EL (cell line): ENCODE measurements around the gene TFF3.

Experiments
- DNase-seq: peaks from one replicate; pipeline ENCODE4 v3.0.0-alpha.2; 2016

The TFF3 gene

DNA sequence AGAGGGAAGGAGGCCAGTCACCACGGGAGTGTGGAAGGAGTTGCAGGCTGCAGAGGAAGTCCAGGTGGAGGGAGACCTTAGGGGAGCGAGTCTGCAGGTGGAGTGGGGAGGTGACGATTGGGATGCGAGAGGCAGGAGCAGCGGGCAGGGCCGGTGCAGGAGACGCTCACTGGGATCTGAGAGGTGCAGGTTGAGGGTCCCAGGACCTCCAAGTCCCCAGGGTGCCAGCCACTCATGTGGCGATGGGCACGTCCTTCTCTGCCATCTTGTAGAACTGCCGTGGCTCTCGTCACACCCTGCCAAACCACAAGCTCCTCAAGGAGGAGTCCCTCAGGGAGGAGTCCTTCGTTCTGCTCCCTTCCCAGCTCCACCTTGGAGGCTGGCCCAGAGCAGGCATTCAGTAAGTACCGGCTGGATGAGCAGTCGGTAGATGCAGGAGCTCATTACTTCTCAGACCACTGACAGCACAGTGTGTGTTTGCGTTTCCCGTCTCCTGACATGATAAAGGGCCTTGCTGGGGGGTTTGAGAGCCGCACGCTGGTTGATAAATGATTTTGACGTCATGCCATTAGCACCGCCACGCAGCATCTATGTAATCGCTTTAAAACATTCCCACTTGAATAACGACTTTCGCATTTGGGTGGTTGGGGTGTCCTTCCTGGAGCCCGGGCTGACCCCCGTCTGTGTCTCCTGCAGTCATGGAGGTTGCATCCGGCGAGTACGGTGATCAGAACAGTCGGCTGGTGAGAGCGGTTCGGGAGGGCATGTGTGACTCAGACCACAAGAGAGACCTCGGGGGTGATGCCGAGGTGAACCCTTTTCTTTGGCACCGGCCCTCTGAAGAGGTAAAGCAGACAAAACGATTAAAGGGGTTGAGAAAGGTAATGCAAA lies 27.8 kb downstream of the TFF3 start:
- DNase-seq: no peak

DNA sequence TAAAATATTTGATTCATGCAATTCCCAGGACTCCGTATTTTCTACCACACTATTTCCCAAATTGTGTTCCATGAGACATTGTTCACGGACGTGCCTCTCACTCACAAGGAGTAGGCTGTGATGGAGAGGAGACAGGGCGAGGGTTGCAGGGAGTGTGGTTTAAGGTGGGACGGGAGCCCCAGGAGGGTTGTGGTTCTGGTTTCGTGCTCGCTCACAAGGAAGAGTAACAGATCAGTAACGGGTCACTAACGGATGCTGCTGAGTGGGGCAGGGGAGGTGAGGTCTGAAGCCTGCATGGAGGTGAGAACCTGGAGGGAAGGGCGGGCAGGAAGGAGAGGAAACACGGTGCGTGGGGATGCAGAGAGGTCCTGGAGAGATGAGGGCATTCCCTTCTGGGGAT lies 28.8 kb downstream of the TFF3 start:
- no peak for DNase-seq

DNA sequence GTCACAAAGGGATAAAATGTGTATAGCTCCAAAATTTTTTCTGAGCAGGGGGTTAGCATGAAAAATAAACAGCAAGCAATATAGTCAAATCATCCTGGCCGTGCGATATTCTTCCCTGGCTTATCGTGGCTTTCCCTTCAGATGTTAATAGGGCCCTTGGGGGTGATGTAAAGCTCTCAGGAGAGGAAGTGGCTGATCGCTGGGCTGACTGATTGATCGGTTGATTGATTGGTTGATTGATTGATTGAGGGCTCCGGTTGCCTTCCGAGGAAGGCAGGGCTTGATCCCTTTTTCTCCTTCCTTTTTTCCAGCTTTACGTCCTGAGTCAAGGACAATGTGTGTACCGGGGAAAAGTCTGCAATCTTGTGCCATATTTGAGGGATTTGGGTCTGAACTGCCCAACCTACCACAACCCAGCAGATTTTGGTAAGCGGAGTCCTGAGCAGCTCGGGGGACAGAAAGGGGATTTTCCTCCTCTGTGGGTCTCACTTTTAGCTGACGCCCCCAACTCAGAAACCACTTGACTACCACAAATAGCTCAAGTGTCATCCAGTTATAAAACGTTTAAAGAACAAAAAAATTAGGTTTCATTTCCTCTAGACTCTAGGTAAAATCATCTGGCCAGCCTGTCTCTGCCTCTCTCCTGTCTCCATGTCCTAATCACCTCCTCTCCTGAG lies 29.5 kb downstream of the TFF3 start:
- no peak for DNase-seq

DNA sequence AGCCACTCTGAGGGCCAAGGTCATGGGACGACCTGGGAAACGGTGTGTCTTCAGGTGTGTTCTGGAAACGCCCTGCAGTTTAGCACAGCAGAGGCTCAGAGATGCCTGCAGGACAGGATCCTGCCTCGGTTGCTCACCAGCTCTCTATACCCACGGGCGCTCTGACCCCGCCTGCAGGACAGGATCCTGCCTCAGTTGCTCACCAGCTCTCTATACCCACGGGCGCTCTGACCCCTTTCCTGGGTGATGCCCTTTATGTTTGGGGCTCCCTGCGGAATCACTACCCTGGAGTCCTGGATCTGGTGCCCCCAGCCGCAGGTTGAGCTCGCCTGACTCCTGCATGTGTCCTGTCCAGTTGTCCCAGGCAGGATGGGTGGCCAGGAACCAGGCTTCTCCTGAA lies 32.5 kb downstream of the TFF3 start:
- DNase-seq: no peak

DNA sequence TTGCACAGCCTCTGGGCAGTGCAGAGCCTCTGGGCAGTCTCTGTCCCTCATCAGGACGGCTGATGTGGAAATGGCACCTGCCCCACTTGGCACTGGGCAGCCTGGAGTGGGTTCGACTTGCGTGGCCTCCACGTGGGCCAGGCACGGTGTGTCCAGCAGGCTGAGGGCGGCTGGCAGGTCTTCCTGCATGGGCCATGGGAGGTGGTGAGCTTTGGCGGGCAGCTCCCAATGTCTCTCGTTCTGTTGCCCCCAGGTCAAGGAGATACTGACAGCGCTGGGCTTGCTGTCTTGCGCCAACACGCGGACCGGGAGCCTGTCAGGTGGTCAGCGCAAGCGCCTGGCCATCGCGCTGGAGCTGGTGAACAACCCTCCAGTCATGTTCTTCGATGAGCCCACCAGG lies 33.2 kb downstream of the TFF3 start:
- no peak for DNase-seq

DNA sequence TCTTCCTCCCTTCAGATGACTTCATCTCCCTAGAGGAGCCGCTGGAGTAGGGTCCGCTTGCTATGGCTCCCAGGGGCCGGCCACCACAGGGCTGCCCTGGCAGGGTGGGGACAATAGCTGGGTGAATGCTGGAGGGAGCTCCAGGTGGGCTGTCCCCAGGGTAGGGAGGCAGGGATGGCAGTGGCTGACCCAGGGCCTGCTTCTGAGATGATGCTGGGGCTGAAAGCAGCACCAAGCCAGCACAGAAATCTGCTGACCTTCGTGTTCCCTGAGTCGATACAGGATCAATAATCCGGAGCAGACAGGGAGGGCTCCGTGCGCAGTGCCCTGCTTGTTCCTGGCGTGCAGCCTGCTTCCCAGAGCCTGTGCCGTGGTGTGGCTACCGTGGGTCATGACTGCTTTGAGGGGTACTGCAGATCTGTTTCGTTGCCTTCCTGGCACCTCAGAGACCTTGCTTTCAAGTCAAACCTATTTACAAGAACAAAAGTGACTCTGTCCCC lies 34.0 kb downstream of the TFF3 start:
- DNase-seq: no peak

DNA sequence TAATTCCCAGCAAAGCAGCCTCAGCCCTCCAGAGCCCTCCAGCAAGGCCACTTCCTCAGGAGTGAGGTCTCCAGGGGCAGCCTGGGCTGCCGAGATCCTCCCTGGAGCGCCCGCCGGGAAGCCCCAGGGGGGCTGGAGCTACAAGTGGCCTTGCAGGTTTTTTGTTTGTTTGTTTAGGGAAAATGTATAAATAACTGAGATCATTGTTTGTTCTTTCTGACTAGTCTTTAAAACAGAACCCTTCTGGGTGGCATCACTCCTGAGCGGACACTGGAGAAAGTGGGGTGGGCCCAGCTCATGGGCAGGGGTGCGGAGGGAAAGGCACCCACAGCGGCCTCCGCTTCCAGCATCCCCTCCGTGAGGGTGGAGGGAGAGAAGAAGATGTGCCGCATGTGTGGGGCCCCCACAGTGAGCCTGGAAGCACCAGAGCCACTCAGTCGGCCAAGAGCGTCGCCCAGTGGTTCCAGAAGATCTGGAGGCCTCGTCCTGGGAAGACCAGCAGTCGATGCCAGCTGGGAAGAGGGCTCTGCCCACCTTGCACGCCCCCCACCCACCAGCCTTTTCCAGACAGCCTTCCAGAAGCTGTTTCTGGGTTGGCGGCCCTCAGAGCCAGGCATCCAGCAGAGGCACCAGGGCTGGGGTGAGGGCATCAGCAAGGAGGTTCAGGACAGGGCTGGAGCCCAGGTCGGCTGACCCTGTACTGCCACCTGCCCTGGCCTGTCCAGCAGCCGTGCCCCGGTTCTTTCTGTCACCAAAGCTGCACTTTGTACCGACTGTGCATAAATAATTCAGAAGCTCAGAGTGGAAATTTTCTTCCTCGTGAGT lies 34.6 kb downstream of the TFF3 start:
- DNase-seq: no peak

DNA sequence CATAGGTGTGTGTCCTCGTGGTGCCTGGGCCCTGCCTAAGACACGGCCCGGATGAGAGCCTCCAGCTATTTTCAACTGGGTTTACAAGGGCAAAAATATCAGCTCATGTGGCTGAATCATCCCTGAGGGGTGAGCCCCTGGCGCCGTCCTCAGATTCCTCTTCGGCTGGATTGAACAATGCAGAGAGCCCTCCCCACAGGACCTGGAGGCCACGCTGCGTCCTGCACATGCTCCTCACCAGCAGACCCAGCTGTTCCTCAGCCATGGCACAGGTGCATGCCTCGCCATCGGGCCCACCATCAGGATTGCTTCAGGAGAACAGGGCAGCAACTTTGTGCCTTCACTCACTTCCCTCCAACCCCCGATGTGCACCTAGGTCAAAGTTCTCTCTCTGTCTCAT lies 35.3 kb downstream of the TFF3 start:
- no peak for DNase-seq

DNA sequence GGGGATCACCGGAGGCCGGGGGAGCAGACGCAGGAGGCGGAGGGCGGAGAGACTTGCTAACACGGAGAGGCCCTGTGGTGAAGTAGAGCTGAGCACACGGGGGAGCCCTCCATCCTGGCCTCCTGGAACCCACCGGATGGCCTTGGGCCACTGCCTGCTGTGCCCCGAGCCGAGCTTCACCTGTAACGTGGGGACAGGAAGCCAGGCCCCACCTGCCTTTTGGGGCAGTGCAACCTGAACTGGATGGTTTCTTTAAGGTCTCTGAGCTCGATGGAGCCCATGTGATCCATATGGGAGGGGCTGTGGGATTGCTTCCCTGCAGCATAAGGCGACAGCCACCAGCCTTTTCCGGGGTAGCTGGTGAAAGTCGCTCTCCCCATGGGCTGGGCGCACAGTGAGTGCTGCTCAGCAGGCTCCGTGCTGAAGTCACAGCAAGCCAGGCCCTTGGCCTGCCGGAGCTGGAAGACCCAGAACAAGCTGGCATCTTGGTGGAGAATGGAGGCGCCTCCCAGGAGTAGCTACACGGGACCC lies 35.8 kb downstream of the TFF3 start:
- DNase-seq: no peak

DNA sequence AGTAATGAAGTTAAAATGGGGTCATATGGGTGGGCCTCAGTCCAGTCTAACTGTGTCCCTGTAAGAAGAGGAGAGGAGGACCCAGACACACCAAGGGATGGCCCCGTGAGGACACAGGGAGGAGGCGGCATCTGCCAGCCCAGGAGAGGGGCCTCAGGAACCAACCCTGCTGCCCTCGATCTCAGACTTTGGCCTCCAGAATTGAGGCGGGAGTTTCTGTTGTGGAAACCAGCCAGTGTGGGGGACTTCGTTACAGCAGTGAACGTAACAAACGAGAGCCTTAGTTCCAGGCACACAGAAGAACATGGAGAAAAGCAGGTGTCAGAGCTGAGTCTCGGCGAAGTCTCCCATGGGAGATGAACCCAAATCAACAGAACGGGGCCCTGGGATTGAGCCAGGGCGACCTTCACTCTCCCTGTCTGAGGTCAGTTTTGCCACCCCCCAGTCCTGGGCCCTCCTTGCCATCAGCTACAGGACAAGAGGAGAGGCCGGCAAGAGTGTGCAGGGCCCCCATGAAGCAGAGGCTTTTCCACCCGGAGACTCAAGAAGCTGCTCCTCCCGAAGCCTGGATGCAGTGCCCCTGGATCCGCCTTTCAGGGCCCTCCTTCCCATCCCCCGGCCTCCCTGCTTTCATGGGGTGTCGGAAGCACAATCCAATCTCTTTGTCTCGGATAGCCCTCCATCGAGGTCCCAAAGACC lies 36.6 kb downstream of the TFF3 start:
- no peak for DNase-seq

DNA sequence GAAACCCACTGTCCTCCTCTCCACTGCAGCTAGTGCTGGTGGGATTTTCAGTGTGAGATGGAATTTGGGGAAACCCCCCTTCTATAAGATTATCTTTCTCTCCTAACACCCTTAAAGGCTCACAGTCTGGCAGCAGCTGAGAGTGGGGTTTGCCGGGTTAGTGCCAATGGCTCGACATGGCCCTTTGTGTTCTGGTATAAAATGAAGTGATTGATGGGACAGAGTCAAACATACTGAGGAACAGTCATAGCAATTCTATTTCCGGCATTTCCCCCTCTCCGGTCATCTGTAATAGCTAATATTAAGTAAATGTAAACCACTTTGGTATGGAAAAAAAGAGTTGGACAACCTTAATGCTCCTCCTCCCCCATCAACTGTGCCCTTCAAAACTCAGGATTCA lies 37.6 kb downstream of the TFF3 start:
- no peak for DNase-seq

DNA sequence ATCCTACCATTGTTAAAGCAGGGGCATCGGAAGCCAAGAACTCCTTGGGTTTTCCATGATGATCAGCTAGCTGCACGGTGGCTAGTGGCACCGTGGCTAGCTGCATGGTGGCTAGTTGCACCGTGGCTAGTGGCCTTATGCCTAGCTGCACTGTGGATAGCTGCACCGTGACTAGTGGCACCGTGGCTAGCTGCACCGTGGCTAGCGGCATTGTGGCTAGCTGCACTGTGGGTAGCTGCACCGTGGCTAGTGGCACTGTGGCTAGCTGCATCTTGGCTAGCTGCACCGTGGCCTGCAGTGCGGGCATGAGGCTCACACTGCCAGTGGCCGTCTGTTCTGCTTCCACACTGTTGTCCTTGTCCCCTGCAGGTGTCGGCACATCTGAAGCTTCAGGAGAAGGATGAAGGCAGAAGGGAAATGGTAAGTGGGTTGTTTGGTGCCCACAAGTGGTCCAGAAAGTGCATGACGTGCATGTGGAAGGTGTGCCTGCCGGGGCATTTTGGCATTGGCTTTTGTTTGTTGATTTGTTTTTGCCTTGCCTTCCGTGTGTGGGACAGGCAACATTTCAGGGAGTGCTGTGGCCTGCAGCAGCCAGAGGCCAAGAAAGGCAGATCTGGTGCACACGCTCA lies 38.6 kb downstream of the TFF3 start:
- DNase-seq: no peak

DNA sequence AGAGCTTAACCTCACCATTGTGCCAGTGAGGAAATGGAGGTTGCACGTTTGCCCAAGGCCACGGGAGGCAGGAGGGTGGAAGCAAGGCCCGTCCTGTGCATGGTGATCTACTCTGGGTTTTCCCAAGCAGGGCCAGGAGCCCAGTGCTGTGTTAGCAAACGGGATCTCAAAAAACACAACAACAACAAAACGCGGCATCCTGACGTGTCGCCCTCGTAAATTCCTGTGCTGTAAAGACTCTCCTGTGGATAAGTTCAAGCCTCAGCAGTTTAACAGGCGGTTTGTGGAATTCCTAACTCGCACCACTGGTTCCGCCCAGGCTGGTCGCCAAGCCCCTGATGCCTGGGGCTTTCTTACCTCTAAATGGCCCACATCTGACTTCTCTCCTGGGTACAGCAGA lies 39.1 kb downstream of the TFF3 start:
- no peak for DNase-seq

DNA sequence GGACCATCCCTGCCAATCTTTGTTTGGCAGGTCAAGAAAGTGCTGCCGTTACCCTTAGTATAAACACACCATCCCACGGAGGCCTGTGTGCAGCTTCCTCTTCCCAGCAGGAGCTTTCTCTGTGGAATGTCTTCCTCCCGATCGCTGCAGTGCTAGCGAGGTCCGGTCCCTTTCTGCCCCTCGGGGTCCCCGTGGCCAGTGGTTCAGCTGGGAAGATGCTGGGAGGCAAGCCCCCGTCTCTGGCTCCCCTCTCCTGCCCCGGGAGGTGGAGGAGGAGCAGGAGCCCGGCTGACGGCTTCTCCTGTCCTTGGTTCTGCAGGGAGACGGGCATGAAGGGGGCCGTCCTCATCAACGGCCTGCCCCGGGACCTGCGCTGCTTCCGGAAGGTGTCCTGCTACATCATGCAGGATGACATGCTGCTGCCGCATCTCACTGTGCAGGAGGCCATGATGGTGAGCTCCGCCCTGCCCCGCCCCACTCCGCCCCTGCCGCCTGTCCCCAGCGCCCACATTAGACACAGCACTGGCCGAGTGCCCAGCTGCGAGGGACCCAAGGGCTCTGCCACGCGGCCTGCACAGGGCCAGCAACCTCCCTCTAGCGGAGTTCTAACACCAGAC lies 42.1 kb downstream of the TFF3 start:
- no peak for DNase-seq

DNA sequence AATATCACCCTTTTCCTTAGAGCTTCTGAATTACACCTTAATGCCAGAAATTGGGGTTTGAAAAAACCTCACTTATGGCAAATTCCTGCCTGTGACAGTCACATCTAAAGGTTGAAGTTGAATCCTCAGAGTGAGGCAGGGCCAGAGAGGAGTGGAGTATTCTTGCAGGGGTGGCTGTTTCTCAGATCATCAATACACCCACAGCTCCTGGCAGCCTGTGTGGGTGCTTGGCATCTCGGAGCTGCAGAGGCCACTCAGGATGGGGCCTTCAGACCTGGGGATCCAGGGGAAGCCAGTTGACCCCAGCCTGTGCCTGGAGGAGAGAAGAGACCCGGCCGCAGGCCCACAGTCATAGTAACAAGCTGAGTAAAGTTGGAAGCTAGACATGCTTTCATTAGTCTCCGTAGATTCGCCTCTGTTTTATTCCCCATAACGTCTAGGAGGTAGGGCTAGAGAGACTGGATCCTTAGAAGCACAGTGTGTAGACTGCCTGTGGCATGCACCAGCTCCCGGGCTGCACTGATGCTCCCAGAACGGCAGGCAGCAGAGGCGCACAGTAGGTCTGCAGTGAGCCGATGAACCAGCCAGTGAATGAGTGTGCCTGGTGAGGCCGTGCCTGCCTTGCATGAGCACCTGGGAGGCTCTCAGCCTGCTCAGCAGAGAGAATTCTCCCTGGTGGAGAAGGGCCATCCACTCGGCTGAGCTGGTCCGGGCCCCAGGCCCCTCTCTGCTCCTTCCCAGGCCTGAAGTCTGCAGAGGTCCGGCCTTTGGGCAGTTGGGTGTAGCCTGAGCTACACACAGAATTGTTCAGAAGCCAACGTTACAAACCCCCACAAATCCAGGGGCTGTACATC lies 42.9 kb downstream of the TFF3 start:
- no peak for DNase-seq

DNA sequence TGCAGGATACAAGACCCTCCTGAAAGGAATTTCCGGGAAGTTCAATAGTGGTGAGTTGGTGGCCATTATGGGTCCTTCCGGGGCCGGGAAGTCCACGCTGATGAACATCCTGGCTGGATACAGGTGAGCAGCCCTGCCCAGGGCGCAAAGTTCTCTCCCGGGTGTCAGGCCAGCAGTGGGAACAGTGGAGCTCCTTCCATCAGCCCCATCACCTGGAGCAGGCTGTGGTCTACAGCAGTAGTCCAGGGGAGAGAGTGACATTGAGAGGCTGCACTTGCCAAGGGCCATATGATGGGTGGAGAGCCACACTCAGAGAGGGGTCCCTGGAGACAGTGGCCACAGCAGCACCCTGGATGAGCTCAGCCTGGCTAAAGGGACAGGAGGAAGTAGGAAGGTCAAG lies 44.1 kb downstream of the TFF3 start:
- DNase-seq: no peak

DNA sequence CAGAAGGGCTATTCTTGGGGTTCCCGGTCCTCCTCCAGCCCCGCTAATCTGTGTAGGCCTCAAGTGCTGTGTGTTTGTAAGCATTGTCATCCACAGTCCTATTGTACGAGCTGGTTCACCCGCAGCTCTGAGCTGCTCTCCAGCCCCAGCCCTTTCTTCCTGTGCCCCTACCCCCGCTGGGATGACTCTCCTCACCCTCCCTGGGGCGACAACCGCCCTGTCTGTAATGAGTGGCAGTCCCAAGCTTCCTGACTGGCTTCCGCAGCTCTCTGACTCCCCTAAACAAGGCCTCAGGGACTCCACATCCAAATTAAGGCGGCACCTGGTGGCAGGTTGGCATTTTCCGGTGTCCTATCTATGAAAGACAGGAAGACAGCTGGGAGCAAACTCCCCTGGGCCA lies 45.8 kb downstream of the TFF3 start:
- DNase-seq: no peak

DNA sequence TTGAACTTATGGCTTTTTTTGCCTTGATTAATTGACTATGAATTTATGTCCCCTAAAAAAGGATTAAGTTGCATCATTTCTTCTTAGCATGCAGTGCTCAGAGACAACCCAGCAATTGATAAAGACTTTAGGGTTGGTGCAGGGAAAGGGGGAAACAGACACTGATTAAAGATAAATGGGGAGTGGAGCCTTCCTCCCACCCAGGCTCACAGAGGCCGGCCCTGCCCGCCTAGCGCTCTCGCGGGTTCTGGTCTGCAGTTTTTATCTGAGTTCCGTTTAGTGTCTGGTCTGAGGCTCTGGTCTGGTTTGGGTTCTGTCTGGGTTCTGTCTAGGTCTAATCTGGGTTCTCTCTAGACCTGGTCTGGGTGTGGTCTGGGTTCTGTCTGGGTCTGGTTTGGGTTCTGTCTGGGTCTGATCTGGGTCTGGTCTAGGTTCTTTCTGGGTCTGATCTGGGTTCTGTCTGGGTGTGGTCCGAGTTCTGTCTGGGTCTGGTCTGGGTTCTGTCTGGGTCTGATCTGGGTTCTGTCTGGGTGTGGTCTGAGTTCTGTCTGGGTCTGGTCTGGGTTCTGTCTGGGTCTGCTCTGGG lies 48.1 kb downstream of the TFF3 start:
- DNase-seq: no peak

DNA sequence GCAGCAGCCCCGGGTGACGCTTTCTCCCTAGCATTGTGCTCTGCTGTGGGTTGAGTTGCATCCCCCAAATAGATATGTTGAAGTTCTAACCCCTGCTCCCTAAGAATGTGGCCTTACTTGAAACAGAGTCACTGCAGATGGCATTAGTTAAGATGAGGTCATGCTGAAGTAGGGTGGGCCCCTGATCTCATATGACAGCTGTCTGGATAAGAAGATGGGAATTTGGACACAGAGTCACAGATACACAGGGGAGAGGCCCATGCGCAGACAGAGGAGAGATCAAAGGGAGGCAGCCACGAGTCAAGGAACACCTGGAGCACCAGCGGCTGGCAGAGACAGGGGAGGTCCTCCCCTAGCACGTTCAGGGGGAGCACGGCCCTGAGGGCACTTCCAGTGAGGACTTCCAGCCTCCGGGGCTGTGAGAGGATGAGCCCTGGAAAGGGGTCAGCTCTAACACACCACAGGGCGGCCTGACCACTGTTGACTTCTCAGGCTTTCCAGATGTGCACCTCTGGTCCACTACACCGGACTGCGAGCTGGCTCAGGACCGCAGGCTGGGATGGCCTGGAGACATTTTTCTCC lies 49.9 kb downstream of the TFF3 start:
- DNase-seq: no peak
